Subcutaneous adipose tissue (tissue), 4 donors: Measurements from ENCODE around the gene MACROD1. TPM values are rescaled to one million over a fixed set of nuclear protein-coding genes. Genes with fewer than 3 reads are reported as not detected.

Source experiments
- CTCF ChIP-seq: fragments of 450-650 bp; IDR thresholded peaks from one replicate; pipeline ENCODE4 v1.5.1; 2016; ENCODE audit warnings: low read depth, mild to moderate bottlenecking, control low read depth, antibody characterized with exemption, moderate library complexity
- total RNA-seq, 4 donors: library from RNA; depleted of rRNA; stranded (reverse); fragments of >200 nt; gene quantifications; one replicate each; pipeline ENCODE4 v1.1.0, GENCODE V29; 2016

MACROD1 gene
- total RNA-seq, 4 donors from 2014 or later, result 8.0 to 24.0 (median 19.8) TPM

- no peak for TF ChIP-seq CTCF
Measured at GRCh38 chr11:64095949-64096348, 70.0 kb downstream of the MACROD1 start.

- no peak for TF ChIP-seq CTCF
Measured at GRCh38 chr11:64095273-64095817, 70.6 kb downstream of the MACROD1 start.

GRCh38 chr11:64094463-64095260 is 71.3 kb downstream of the MACROD1 start:
- TF ChIP-seq CTCF, result no peak

GRCh38 chr11:64093233-64094039 is 72.5 kb downstream of the MACROD1 start:
- TF ChIP-seq CTCF, result no peak

- no peak for TF ChIP-seq CTCF
Measured at GRCh38 chr11:64092761-64093136, 73.2 kb downstream of the MACROD1 start.

- no peak for TF ChIP-seq CTCF
Measured at GRCh38 chr11:64092111-64092760, 73.7 kb downstream of the MACROD1 start.
